ENCODE measurements around the gene S100A10. TPM values are rescaled to one million over a fixed set of nuclear protein-coding genes. Genes with fewer than 3 reads are reported as not detected.

The S100A10 gene
- total RNA-seq, 4 donors from 2014 or later: 127 to 351 (median 161) TPM

- TF ChIP-seq CTCF (IDR thresholded peaks at IDR 0.05): no peak
- no peak for ATAC-seq (ENCODE audit: low FRiP score)
- no peak for DNase-seq (ENCODE audit: low spot score)
These were observed 53.9 kb downstream of the S100A10 start for GRCh38 chr1:151939779-151940178.

GRCh38 chr1:151939141-151939540 is 54.5 kb downstream of the S100A10 start:
- no peak for DNase-seq (ENCODE audit: low spot score)
- ATAC-seq (ENCODE audit: low FRiP score): no peak
- no peak for TF ChIP-seq CTCF (IDR thresholded peaks at IDR 0.05)

- no peak for TF ChIP-seq CTCF (IDR thresholded peaks at IDR 0.05)
- DNase-seq (ENCODE audit: low spot score) (no peak), ATAC-seq (ENCODE audit: low FRiP score) (no peak)
These were observed 57.0 kb downstream of the S100A10 start for GRCh38 chr1:151936653-151937052.

- ATAC-seq (ENCODE audit: low FRiP score): no peak
- TF ChIP-seq CTCF (IDR thresholded peaks at IDR 0.05): no peak
- DNase-seq (ENCODE audit: low spot score): no peak
These were observed 57.6 kb downstream of the S100A10 start for GRCh38 chr1:151935894-151936602.

- TF ChIP-seq CTCF (IDR thresholded peaks at IDR 0.05): no peak
- ATAC-seq (ENCODE audit: low FRiP score) (peak; percentile 31), DNase-seq (ENCODE audit: low spot score) (no peak)
These were observed 58.5 kb downstream of the S100A10 start for GRCh38 chr1:151935154-151935553.

- ATAC-seq (ENCODE audit: low FRiP score) (peak; percentile 89), DNase-seq (ENCODE audit: low spot score) (no peak)
- TF ChIP-seq CTCF (IDR thresholded peaks at IDR 0.05): peak in 1 of 3 donors; percentile 25
These were observed 59.6 kb downstream of the S100A10 start for GRCh38 chr1:151934048-151934493.

Other genes starting within 250 kb of the S100A10 start
- 10 to 100 TPM; 38.8 to 53.4 (median 46.8) TPM for gene MRPL9, start 230.4 kb downstream of the S100A10 start, total RNA-seq
- gene TDRKH, start 203.4 kb downstream of the S100A10 start, total RNA-seq: 1 to 10 TPM; 3.2 to 4.9 (median 4.1) TPM
- gene LINGO4, start 188.4 kb downstream of the S100A10 start, total RNA-seq: under 1 TPM in 1 of 4 donors, not detected in 3; 0.19 TPM
- gene RORC, start 162.1 kb downstream of the S100A10 start, total RNA-seq: 10 to 100 TPM in 1 of 4 donors, 1 to 10 TPM in 2, not detected in 1; 2.0 to 16.0 (median 5.8) TPM
- 1 to 10 TPM in 1 of 4 donors, not detected in 3; 1.9 TPM for gene C2CD4D, start 154.0 kb downstream of the S100A10 start, total RNA-seq
- not detected for gene THEM5, start 140.1 kb downstream of the S100A10 start, total RNA-seq
- 10 to 100 TPM; 17.3 to 29.3 (median 21.8) TPM for gene THEM4, start 84.3 kb downstream of the S100A10 start, total RNA-seq
- gene S100A11, start 43.1 kb upstream of the S100A10 start, total RNA-seq: 100 to 1,000 TPM; 211 to 389 (median 295) TPM
- gene TCHHL1, start 95.2 kb upstream of the S100A10 start, total RNA-seq: not detected
- gene TCHH, start 121.6 kb upstream of the S100A10 start, total RNA-seq: 1 to 10 TPM in 2 of 4 donors, under 1 TPM in 2; 0.19 to 1.4 (median 0.86) TPM
- gene RPTN, start 165.4 kb upstream of the S100A10 start, total RNA-seq: not detected
- gene HRNR, start 230.3 kb upstream of the S100A10 start, total RNA-seq: not detected